Measurements from ENCODE around the gene KMT2C. TPM values are rescaled to one million over a fixed set of nuclear protein-coding genes. Genes with fewer than 3 reads are reported as not detected.

Gene KMT2C
- total and polyA plus RNA-seq, 10 of the 15 experiments (the other 5 are each of a cell fraction or from before 2014, with no cell fraction given), result 3.3 to 45.2 (median 19.2) TPM

GRCh38 chr7:152463709-152464311 lies 28.0 kb upstream of the KMT2C start (continued):
- TF ChIP-seq E4F1 (IDR thresholded peaks at IDR 0.05; ENCODE audit: borderline replicate concordance, partially characterized antibody), result peak; percentile 68
- TF ChIP-seq ZBTB33 (IDR thresholded peaks at IDR 0.05), result no peak
- TF ChIP-seq ZNF592 (IDR thresholded peaks at IDR 0.05), result no peak; the same call in 1 of the 2 replicates
- peak; percentile 83 for TF ChIP-seq PBX3 (IDR thresholded peaks at IDR 0.05; ENCODE audit: insufficient replicate concordance, low read depth, low read length)
- TF ChIP-seq ESRRA (IDR thresholded peaks at IDR 0.05; ENCODE audit: low read length), result peak; percentile 47; the same call in 1 of the 2 replicates
- TF ChIP-seq TCF12 (IDR thresholded peaks at IDR 0.05; ENCODE audit: low read depth, low read length), result peak; percentile 93
- TF ChIP-seq CHD4 (IDR thresholded peaks at IDR 0.05), result no peak
- TF ChIP-seq SKIL (IDR thresholded peaks at IDR 0.05; ENCODE audit: low read depth, poor library complexity, severe bottlenecking), result no peak
- TF ChIP-seq ASH2L (IDR thresholded peaks at IDR 0.05; ENCODE audit: borderline replicate concordance, low read depth), result no peak
- TF ChIP-seq TARDBP (IDR thresholded peaks at IDR 0.05; ENCODE audit: borderline replicate concordance), result no peak
- no peak for TF ChIP-seq ZBED1 (IDR thresholded peaks at IDR 0.05; ENCODE audit: borderline replicate concordance)
- peak; percentile 90; the same call in 1 of the 2 replicates for TF ChIP-seq POLR2A (IDR thresholded peaks at IDR 0.05; ENCODE audit: low read depth, low read length)
- TF ChIP-seq PAX5 (IDR thresholded peaks at IDR 0.05; ENCODE audit: borderline replicate concordance, low read depth, low read length), result peak; percentile 79; the same call in 1 of the 2 replicates
- no peak for TF ChIP-seq CTCF (IDR thresholded peaks at IDR 0.05 in 2 of 3, conservative IDR thresholded peaks at IDR 0.05 in 1 of 3; ENCODE audit: control insufficient read depth in 2 of 3, extremely low read depth in 1 of 3, insufficient read depth in 1 of 3, low read depth in 3 of 3, low read length in 3 of 3)
- TF ChIP-seq SUZ12 (IDR thresholded peaks at IDR 0.05; ENCODE audit: unreplicated experiment), result no peak

Measured in GM12878 (cell line).